MCF 10A (cell line): ENCODE data around the gene SEMA4F. TPM values are rescaled to one million over a fixed set of nuclear protein-coding genes. Genes with fewer than 3 reads are reported as not detected.

Source experiments
- BruUV-seq: library from RNA; stranded (reverse); fragments of 400-500 nt; replicated peaks from 2 replicates; lab custom pipeline; 2021; lab: Mats Ljungman, UMichigan
- CTCF ChIA-PET: fragments of 300-600 bp; sonication (Branson Sonifier 250); formaldehyde crosslinking; extraction: SDS; loops from one replicate; lab custom pipeline; 2021; ENCODE audit warnings: antibody characterized with exemption, inconsistent platforms; lab: Yijun Ruan, JAX
- POLR2A ChIA-PET: fragments of 300-600, 350-650 bp; sonication (Branson Sonifier 250); formaldehyde crosslinking; extraction: SDS; loops from one replicate; lab custom pipeline; 2020; ENCODE audit warnings: antibody characterized with exemption, inconsistent platforms; lab: Yijun Ruan, JAX
- DNase-seq: peaks from one replicate; pipeline ENCODE4 v3.0.0-alpha.2; 2018; ENCODE audit not compliant: unreplicated experiment
- H3K27ac Mint-ChIP-seq: one replicate; pipeline ENCODE4 v1.8.0; 2022; ENCODE audit warnings: mild to moderate bottlenecking, low read depth, mixed read lengths; ENCODE audit not compliant: unreplicated experiment
- H3K27me3 Mint-ChIP-seq: one replicate; pipeline ENCODE4 v1.8.0; 2022; ENCODE audit warnings: mixed read lengths; ENCODE audit not compliant: insufficient read depth, unreplicated experiment
- H3K36me3 Mint-ChIP-seq: one replicate; pipeline ENCODE4 v1.8.0; 2022; ENCODE audit warnings: mild to moderate bottlenecking, moderate library complexity, mixed read lengths; ENCODE audit not compliant: insufficient read depth, unreplicated experiment
- H3K4me1 Mint-ChIP-seq: one replicate; pipeline ENCODE4 v1.8.0; 2022; ENCODE audit warnings: mixed read lengths; ENCODE audit not compliant: insufficient read depth, unreplicated experiment
- H3K4me3 Mint-ChIP-seq: one replicate; pipeline ENCODE4 v1.8.0; 2022; ENCODE audit warnings: mild to moderate bottlenecking, moderate library complexity, mixed read lengths; ENCODE audit not compliant: unreplicated experiment
- H3K9me3 Mint-ChIP-seq: one replicate; pipeline ENCODE4 v1.8.0; 2022; ENCODE audit warnings: mixed read lengths; ENCODE audit not compliant: unreplicated experiment
- CTCF ChIP-seq: fragments of 200-600 bp; IDR thresholded peaks from one replicate; pipeline ENCODE4 v1.8.0; 2022; ENCODE audit warnings: antibody characterized with exemption, mild to moderate bottlenecking; ENCODE audit not compliant: unreplicated experiment
- intact Hi-C: fragments of 100-400 bp; cut with micrococcal nuclease; formaldehyde crosslinking; loops from 2 replicates; pipeline ENCODE4 v1.14.1; 2022
- total RNA-seq: library from RNA; stranded (reverse); gene quantifications from 2 replicates; pipeline ENCODE4 v1.2.3, GENCODE V29; 2022

SEMA4F gene
- total RNA-seq, 1 experiment from 2014 or later: 5.2 TPM

- H3K4me3 Mint-ChIP-seq: no peak within 1 kb of the TSS
Observed at GRCh38 chr2:74648009-74648443, 6.0 kb upstream of the SEMA4F start, which contains the start of gene M1AP. Gene M1AP, minus strand, starts transcription at chr2:74648330. Its CDS starts 8,055 bp downstream, at chr2:74640275.

GRCh38 chr2:74653589-74653984 lies 460 bp upstream of the SEMA4F start:
- Mint-ChIP-seq H3K4me3 (peak overlapping the region; percentile 77), H3K36me3 (no peaks in the 10 kb centered on the region), H3K9me3 (no peaks in the 10 kb centered on the region), H3K27me3 (no peaks in the 10 kb centered on the region), H3K27ac (no peak overlapping the region), H3K4me1 (peaks cover 12% of the 10 kb centered on the region)
- no TSS peak for BruUV-seq
- POLR2A ChIA-PET: interaction anchor here (0.6 to 1.1 kb wide), 6 partner anchors 36 to 992 kb away, joined by 3 to 5 read pairs (median 3); partner anchors contain the start of gene HTRA2
- CTCF ChIA-PET: no interaction called here
- no peak for DNase-seq
- intact Hi-C loops: no loop called here
- no peak for TF ChIP-seq CTCF

More at GRCh38 chr2:74648009-74648443, 6.0 kb upstream of the SEMA4F start, which contains the start of gene M1AP:
- ChIA-PET POLR2A (no interaction called here), CTCF (no interaction called here)
- DNase-seq: no peak
- H3K9me3 Mint-ChIP-seq: no peaks in the 10 kb centered on the region
- H3K27me3 Mint-ChIP-seq: no peaks in the 10 kb centered on the region
- no TSS peak for BruUV-seq
- peak within 1 kb of the TSS; percentile 21 for H3K27ac Mint-ChIP-seq
- TF ChIP-seq CTCF: no peak
- no peaks in the 10 kb centered on the region for H3K36me3 Mint-ChIP-seq
- H3K4me1 Mint-ChIP-seq: no peaks in the 10 kb centered on the region
- intact Hi-C loops: no loop called here

- POLR2A ChIA-PET: interaction anchor here (1.2 kb wide), 1 partner anchor 72 kb away, joined by 4 read pairs; no protein-coding TSS in a partner anchor
- peaks cover 12% of the 10 kb centered on the region for H3K4me1 Mint-ChIP-seq
- BruUV-seq: no TSS peak
- no peaks in the 10 kb centered on the region for H3K36me3 Mint-ChIP-seq
- no peak overlapping the region for H3K4me3 Mint-ChIP-seq
- intact Hi-C loops: no loop called here
- H3K9me3 Mint-ChIP-seq: no peaks in the 10 kb centered on the region
- DNase-seq: no peak
- CTCF ChIA-PET: interaction anchor here (1.6 kb wide), 1 partner anchor 23 kb away, joined by 3 read pairs; no protein-coding TSS in a partner anchor
- no peak overlapping the region for H3K27ac Mint-ChIP-seq
- no peaks in the 10 kb centered on the region for H3K27me3 Mint-ChIP-seq
- TF ChIP-seq CTCF: no peak
Observed at GRCh38 chr2:74655579-74655978, 1.5 kb downstream of the SEMA4F start.

- no peak for DNase-seq
- CTCF ChIA-PET: no interaction called here
- Mint-ChIP-seq H3K36me3 (no peaks in the 10 kb centered on the region), H3K4me1 (peaks cover 12% of the 10 kb centered on the region), H3K4me3 (no peak overlapping the region), H3K9me3 (no peaks in the 10 kb centered on the region), H3K27ac (no peak overlapping the region), H3K27me3 (no peaks in the 10 kb centered on the region)
- TF ChIP-seq CTCF: no peak
- POLR2A ChIA-PET: no interaction called here
- intact Hi-C loops: no loop called here
- no TSS peak for BruUV-seq
Observed at GRCh38 chr2:74658516-74658915, 4.5 kb downstream of the SEMA4F start.
